Right kidney (tissue), 1 donor: Measurements from ENCODE around the gene GUCY2F.

Experiments used
- DNase-seq: peaks from one replicate; pipeline ENCODE4 v3.0.0-alpha.2; 2016

The GUCY2F gene

DNA sequence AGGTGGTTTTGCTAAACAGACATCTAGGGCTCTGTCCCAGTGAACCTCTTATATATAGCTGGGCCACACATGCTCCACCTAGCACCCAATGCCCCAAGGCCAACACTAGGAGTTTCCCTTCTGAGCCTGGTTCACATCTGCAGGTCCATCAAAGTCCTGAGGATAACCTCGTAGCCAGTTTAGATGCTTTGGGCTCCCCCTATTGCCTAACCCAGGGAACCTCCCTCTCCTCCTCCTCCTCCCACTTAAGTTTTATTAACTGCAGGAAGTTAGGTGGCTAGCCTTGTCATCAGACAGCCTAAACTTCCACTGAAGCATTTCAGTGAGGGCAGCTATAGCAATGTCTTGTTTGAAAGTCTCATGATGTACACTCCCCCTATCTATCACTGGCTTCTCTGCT is 88.0 kb downstream of the GUCY2F start:
- no peak for DNase-seq

DNA sequence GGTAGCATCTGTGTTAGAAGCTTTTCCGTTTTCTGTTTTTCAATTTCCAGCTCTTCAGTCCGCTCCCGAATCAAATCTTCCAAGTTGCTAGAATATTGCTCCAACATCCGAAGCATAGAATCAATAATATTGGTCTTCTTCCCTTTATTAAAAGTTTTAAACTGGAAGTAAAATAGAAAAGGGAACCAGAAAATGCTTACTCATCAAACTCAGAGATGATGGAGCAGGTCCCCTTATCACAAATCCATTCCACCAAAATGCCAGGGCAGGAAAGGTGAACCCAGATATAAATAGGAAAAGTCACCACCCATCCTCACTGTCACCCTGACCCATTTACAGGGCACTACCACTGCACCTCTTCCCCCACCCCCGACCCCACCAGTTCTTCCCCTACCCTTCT is 89.0 kb downstream of the GUCY2F start:
- no peak for DNase-seq

DNA sequence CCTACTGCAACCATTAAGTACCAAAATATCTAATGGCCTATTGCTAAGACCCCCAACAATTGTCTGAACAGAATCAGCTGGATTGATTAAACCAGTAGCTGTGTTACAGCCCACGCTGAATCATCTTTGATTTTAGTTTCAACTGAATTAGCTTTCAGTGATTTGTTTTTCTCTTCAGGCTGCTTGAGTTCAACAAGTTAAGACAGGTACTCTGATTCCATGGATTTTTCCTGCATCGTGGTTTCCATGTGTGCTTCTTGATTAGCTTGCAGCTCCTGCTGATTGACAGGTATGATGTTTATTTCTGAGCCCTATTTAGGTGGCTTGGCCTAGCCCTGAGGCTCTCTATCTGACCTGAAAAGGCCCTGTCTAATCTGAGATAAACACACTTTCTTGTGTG is 91.3 kb downstream of the GUCY2F start:
- DNase-seq, result no peak

DNA sequence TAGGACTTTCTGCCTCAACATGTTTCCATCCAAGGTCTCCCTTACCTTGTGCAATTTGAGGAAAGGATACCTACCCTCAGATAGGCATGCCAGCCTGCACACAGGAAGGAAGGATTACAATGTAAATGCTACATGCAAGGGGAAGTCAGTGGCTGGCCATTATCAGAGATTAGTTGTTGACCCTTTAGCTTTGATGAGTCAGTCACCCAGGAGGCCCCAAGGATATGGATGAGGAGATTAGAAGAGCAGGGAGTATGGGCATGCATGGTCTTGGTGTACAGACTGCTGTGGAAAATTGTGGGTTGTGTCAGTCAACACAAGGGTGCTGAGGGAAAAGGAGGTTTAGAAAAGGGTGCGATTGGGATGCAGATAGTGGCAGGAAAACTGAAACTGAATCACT is 92.0 kb downstream of the GUCY2F start:
- DNase-seq, result no peak

DNA sequence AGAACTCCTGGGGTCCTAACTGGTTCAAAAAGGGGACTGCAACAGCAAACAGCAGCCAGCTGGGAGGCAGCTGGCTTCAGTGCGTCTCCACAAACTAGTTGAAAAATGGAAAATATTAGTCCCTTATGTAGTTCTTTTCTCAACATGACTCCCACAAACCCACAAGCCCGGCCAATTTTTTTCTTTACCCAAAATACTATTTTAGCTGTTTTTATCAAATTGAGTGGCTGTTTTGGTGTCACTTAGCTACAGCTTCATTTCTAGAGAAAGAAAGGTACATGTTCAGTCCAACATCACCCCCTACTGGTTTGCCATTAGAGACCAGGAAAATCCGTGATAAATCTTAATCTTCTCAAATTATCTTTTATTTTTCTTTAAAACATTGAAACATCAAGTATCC is 97.2 kb downstream of the GUCY2F start:
- DNase-seq, result no peak

DNA sequence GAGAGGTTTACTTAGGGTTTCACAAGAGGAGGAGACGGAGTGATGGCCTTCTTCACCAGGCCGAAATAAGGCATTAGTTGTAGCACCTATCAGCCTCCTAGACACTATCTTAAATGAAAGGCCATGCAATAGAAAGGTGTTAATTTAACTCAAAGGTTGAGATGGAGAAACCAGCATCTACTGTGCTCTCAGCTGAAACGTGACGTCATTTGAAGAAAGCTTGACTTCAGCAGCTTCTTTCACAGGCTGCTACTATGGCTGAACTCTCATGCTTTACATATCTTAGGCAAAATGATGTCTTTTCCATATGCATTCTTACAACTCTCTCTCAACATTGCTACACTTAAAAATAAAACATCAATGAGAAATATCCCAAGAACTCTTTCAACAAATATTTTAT is 99.6 kb downstream of the GUCY2F start:
- no peak for DNase-seq

DNA sequence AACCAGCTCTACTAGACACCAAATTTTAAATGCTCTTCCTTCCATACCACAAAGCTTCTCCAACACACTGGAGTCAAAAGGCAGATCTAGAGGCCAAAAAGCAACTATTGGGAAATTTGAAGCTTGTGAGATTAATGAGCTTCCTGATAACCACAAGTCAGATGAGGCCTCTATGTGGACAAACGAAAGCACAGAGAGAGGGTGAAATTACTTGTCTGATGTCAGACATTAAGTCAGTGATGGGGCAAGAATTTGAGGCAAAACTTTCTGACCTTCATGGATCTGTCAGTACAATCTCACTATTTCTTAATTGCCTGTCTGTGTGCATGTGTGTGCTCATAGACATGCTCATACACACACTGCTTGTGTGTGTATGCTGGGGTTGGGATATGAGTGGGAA is 103.6 kb downstream of the GUCY2F start:
- DNase-seq, result no peak

DNA sequence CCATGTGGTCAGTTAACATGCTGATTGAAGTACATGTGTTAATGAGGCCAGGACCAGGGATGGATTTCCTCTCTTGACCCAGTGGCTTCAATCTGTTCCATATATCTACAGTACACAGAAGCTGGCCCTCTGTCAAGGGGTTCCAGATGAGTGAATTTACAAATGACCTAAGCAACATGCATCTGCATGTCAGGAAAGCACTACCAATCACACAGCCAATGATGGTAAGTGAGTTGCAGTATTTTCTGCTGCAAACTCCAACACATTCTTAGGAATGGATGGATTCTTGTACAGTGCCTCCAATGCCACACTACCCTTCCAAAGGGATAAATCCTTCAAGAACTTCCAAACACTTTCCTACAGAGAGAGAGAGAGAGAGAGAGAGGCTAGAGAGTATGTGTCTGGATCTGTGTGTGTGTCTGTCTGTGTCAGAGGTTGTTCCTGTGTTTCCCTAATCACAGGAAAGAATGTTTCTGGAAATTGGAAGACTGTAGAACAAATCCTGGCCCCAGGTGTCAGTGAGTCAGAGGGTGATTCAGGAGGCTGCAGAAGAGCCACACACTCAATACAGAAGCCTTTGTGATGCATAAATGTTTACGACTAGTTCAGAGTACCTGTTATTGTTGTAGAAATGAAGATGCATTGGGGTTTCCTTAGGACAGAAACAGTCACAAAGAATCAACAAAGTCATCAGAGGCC is 107.5 kb downstream of the GUCY2F start:
- no peak for DNase-seq

DNA sequence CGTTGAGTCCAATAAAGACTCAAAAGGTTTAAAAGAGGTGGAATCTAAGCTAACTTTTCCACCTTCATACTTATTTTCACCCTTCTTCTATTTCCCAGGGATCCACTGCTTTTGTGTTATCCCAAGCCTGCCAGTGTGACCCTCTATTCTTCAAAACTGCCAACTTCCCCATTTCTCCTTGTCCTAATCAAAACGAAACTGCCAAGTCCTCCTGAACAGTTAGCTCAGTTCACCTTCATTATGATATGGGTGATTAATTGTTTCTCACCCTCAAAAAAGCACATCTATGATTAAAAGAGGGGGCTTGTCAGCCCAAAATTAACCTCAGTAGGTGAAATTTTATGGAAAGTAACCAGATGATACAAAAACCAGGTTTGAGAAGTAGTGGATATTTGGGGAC is 108.4 kb downstream of the GUCY2F start:
- DNase-seq, result no peak

DNA sequence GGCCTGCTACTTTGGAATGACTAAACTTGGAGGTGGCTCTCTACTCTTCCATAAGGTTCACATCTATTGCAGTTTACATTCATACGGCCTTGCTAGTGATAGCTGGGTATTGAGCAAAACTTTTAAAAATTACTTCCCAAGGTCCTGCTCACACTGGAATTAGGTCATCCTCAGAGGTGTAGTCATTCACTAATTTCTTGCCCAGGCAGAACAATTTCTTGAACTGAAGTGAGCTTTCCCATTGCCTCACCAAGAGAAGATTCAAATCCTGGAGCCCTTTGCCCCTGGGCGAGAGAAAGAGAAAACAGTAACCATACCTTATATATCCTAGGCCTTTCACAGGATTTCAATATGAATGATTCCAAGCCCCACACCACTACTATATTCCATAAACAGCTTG is 109.2 kb downstream of the GUCY2F start:
- DNase-seq, result no peak

DNA sequence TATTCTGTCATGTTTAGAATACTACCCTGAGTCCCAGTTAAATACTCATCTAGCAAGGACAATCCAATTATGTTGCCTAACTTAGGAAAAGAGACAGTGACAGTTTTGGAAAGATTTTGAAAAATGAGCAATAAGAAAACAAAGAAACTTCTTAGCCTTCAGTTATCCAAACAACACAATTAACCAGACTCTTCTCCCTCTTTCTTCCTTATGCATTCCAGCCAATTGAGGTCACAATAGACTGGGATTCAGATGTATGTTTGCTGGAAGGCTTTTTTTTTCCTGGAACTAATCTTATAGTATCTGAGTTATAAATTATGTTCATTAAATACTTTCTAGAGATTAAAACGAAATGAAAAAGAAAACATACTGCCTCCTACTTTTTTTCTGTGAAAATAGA is 109.6 kb downstream of the GUCY2F start:
- no peak for DNase-seq

DNA sequence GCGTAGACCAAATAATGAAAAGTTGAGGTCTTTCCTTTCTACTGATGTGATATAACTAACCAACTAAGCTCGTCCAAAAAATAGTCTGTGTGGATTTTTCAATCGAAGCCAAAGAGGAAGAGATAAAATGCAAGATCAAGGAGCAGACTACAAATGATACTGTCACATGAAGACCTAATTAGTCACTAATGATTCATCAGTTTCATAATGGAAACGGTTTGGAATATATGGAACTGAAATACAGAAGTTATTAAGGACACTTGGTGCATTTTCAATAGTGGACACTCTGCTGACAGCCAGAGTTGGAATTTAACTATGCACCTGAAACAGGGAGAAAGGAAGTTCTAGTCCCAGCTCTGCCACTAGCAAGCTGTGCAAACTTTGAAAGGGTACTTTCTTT is 119.8 kb downstream of the GUCY2F start:
- DNase-seq, result no peak

DNA sequence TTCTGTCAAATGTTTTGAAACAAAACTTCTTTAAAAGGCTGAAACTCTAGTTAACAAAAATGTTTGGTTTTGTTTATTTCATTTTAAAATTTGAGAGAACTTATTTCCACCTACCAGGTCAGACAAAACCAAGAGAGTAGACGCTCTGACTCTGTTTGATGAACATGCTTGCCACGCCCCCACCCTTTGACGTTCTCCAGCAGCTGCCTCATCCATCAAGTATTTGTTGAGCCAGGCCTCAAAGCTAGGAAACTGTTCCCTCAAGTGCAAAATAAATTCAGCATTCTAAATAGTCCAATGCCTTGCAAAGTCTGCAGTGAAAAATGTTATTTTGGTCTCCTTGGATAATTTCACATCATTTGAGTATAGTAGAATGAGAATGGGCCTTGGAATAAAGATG is 121.6 kb downstream of the GUCY2F start:
- DNase-seq, result no peak

DNA sequence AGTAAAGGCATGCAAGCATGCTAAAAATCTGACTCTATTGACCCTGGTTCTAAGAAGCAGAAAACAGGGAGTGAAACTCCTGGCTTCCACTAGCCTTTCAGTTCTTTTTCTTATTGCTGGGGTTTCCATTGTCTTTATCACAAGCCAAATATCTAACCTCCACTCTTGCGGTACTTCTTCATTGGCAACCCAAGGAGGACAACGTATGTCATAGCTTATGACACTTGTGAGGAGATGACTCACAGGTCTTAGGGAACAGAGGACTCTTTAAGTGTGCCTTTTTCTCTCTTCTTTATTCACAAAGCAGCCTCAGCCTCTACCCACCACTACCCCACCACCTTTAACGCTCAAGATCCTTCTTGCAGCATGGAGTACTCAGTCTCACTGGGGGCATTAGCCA is 124.2 kb downstream of the GUCY2F start:
- DNase-seq, result no peak

DNA sequence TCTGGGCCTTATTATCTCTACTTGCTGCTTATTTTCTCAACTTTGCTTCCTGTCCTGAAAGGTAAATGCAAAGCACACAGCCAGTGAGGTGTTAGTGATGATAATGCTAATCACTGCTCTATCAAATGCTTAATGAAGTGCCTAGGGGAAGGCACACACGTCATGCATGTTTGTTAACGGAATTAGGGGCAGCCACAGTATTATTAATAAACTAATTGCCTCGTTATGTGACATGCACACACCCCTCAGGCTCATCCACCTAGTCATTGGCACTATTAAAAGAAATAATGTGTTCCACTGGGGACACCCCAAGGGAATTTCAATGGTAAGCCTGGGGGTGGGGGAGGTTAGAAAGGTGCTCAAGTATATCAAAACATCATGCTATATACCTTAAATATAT is 125.2 kb downstream of the GUCY2F start:
- no peak for DNase-seq

DNA sequence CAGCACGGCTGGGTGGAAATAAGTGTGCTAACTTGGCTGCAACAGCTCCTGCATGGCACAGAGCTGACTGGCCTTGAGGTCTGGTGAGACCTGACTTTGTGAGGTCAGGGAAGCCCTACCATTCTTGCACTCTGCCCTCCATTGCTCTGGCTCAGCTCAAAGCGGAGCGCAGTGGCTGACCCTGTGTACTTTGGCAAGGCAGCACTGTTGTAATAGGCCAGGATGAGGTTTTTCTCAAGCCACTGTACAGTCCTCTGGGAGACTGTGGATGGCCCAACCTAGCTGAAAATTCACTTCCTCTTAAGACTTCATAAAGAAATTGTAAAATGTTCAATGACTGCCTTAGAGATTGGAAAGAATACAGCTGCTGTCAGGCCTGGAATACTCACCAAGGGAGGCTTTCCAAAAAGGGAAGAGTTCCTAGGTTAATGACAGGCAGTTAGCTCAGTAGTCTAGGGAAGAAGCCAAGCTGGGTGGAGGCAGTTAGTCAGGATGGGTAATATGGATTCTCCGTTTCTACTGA is 129.8 kb downstream of the GUCY2F start:
- DNase-seq, result no peak

DNA sequence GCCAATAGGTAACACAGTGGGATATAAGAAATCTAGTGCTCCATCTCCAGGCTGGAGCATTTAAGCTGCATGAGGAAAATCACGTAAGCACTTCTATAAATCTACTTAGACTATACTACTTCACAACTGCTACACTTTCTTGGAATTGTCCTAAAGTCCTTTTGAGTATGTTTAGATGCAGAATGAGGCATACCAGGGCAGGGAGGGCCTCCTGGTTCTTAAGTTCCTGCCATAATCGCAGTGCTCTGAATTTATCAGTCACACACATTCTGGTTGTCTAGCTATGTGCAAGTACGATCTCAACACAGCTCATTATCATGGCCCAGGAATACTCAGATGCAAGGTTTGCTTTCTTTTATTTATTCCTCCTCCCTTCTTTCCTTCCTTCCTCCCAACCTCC is 130.3 kb downstream of the GUCY2F start:
- no peak for DNase-seq

DNA sequence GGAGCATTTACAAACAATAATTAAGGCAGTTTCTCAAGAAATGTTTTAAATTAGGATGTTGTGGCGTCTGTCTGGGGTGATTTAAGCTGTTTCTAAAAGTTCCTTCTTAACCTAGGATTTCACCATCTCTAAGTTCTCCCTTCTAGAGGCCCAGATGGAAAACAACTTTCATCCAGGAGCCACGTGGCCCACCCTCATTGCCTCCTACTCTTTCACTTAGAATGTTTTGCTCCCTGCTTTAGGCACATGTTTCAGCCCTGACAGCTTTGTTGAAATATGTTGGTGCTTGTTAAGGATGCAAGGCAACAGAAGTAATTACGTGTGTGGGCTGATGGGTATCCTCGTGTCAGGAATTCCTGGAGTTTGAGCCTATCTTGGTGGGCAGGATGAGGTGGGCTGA is 131.3 kb downstream of the GUCY2F start:
- no peak for DNase-seq

DNA sequence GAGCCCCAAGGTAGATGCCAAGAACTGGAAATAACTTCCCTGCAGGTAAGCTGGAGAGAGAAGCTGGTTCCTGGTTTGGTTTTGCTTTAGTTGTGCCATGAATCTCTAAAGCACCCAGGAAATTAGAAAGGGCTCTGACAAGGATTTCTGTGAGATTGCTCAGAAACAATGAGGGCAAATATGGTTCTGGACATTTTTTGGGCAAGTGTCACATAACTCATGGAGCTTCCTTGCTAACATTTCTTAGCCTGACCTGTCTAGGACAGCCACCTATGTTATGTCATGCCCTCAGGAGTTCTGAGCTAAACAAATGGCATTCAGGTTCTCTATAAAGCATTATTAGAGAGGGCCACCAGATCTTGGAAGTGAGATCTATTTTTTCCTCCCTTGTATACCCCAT is 131.8 kb downstream of the GUCY2F start:
- DNase-seq, result no peak

DNA sequence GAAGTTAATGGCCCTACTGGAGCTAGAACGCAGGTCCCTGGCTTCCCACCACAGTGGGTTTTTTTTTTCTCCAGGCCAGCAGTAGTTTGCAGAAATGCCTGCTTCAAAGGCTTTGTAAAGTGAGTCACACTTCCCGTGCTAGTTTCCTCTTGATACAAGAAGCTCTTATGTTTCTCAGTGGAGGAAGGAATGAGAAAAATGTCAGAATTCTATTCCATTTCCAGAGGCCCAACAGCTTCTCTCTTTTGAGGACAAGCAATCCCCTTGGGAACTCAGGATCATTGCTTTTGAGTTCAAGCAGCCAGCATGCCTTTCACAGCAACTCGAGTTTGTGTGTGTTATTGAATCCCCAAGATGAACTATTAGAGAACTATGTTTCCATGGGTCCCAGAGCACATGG is 134.3 kb downstream of the GUCY2F start:
- no peak for DNase-seq

DNA sequence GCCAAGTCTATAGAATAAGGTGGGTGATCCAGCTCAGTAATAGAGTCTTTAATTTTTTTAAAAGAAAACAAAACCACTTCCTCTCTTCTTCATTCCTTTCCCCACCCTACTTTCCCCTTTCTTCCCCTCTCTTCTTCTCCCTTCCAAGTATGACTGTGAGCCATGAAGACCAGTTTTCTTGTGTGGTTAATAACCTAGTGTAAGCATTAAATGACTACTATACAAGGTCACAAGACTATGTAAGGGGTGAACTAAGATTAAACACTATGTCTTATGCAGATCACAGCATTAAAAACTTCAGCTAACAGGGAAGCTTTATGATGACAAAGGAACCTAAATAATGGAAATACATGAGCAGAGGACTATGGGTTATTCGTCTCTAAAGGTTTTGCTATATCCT is 135.4 kb downstream of the GUCY2F start:
- DNase-seq, result no peak

DNA sequence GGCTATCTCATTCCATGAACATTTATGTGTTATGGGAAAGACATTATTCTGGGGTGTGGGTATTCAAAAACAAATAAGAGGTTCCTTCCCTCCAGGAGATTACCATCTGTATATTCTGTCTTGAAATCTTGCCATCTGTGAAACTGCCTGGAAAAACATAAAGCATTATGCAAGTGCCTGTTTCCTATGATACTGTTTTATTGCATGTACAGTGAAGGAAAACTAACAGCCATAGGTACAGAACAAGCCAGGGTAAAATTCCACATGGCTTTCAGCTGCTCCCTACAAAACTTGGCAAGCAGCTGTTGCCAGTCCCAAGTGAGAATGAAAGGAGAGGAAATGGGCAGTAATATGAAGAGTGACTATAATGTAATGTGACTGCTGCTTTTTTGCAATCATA is 136.0 kb downstream of the GUCY2F start:
- DNase-seq, result no peak

DNA sequence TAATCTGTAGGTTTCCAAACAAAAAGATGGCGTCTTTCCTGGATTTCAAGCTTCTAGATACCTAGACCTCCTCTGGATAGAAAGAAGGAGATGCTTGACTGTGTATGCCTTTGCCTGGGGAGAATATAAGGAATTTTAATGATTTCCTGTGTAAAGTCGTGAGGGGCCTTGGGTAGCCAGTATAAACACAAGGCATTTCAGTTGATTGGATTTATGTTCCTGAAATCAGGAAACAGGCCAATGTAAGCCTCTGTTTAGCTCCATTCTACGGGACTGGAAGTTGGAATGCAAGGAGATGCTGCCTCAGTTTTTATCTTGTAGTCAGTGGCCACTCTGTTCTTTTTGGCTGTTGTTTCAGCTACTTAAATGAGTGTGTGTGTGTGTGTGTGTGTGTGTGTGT is 137.2 kb downstream of the GUCY2F start:
- DNase-seq, result no peak

DNA sequence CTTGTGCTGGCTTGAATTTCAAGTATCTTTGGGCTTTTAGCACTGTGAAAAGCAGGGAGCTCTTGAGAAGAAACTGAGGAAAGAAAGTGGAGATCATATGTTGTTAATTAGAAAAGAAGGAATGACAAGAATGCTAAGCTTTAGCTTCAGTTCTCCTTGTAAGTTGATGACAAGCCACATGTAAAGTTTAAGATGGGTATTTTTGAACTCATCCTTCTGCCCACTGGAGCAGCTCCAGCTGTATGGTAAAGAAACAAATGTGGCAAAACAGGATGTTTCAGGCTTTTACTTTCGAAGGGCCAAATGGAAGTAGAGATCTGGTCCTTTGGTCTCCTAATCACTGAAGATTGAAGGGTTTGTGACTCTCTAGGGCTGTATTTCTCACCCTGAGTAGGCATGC is 137.8 kb downstream of the GUCY2F start:
- no peak for DNase-seq

DNA sequence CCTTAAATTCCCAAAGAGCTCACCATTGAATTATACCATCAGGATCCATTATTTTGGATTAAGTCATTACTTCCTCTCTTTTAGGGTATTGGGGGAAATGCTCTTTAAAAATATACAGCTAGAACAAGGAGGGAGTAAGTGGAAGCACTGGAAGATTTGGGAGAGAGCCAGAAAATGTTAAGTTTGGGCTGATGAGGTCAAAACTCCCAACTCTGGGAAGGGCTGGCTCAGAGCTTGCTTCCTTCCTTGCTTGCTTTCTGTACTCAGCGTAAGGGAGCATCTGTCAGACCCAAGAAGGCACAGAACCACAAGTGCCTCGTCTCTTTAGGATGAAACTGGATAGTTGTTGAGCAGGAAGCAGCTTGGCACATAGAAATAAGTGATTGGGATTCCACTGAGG is 138.2 kb downstream of the GUCY2F start:
- DNase-seq, result no peak
